OCI-LY7 (cell line): ENCODE data around the gene LRRFIP1.

Experiments
- CTCF ChIP-seq: fragments of 200-600 bp; sonication (generic); conservative IDR thresholded peaks from 2 replicates; pipeline ENCODE4 v1.5.1; 2014; ENCODE audit warnings: mild to moderate bottlenecking, antibody characterized with exemption, low read length, moderate library complexity, mixed read lengths
- EZH2phosphoT487 ChIP-seq: fragments of 200-600 bp; sonication (generic); IDR thresholded peaks from 2 replicates; pipeline ENCODE4 v1.6.1; 2018; ENCODE audit warnings: low read depth, borderline replicate concordance, mild to moderate bottlenecking, mixed run types, antibody characterized with exemption, low read length, moderate library complexity, mixed read lengths

GRCh38 chr2:237645261-237645660 is 17.9 kb downstream of the LRRFIP1 start:
- TF ChIP-seq CTCF (no peak), EZH2phosphoT487 (no peak)
